GM04504 (cell line): Measurements from ENCODE around the gene PPME1.

Source experiments
- DNase-seq: peaks from one replicate; pipeline ENCODE4 v3.0.0-alpha.2; 2012; ENCODE audit warnings: low read depth

The PPME1 gene

DNA sequence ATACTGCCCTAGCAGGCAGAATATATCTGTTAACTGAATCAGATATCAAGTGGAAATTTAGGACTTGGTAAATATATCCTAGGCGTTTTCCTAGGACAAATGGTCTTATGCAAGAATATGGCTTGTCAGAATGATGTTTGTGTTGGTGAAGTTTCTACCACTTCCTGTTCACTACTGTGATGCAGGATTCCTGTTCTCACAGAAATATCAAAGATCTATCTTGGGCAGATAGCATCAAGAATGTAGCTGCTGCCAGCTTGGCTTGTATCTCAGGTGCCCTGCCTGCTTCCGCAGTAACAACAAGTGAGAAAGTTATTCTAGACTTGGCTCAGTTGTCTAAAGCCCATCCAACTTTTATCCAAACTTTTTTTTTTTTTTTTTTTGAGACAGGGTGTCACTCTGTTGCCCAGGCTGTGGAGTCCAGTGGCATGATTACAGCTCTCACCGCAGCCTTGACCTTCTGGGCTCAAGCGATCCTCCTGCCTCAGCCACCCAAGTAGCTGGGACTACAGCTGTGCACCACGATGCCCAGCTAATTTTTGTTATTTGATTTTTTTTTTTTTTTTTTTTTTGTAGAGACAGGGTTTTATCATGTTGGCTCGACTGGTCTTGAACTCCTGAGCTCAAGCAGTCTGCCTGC is 61.3 kb downstream of the PPME1 start:
- DNase-seq = no peak

DNA sequence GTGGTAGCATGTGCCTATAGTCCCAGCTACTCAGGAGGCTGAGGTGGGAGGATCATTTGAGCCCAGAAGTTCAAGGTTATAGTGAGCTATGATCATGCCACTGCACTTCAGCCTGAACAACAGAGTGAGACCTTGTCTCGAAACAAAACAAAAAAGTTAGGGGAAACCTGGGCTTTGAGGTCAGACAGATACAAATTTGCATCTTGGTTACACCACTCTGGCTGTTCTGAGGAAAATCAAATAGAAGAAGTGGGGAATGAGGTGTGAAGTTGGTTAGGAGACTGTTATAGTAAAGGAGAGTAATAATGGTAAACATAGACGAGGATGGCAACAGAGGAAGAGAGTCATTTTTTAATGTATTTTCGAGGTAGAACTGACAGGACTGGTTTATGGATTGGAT is 62.6 kb downstream of the PPME1 start:
- DNase-seq = no peak

DNA sequence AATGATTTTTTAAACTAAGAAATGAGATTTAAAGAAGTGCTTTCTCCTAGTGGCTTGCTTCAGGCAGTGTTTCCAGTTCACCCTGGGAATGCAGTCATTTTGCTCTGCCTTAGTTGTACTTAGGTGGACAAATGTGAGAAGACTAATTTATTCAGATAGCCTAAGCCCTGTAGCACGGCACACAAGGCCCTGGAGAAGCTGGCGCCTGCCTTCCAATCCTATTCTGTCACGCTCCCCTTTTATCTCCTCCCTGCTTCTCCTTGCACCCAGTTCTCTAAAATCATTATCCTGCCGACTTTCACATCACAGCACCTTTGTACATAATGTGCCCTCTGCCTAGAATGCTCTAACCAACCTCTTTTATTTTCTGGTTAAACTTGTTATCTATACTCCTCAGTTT is 64.0 kb downstream of the PPME1 start:
- DNase-seq = no peak

DNA sequence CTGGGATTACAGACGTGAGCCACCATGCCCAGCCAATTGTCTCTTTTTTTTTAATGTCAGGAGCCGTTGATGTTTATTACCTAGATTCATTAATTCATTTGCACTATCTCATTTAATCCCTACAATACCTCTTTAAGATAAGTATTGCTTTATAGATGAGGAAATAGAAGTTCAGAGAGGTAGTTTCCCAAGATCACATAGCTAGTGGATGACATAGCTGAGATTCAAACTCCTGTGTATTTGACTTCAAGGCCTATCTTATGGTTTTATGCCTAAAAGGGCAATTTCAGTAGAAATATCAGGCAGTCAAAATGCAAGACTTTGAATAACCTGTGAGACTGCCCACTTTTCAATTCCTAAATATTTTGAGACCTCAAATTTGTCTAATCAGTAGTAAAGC is 66.5 kb downstream of the PPME1 start:
- DNase-seq = no peak

DNA sequence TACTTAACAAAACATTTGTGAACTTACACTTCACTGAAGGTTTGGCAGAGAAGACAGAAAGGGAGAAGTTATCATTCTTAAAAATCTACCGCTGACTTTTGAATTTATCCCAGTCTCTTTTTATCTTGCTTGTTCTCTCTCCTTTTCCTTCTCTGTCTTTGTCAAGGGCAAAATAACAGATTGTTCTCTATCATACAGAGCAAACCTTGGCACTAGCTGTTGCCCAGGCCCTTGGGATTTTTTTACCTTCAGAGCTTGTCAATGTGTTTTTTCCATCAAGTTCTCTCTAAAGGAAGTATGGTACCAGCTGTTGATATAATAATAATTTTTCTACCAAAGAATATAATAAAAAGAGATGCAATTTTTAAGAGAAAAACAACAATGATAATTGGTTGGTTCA is 67.2 kb downstream of the PPME1 start:
- DNase-seq = no peak

DNA sequence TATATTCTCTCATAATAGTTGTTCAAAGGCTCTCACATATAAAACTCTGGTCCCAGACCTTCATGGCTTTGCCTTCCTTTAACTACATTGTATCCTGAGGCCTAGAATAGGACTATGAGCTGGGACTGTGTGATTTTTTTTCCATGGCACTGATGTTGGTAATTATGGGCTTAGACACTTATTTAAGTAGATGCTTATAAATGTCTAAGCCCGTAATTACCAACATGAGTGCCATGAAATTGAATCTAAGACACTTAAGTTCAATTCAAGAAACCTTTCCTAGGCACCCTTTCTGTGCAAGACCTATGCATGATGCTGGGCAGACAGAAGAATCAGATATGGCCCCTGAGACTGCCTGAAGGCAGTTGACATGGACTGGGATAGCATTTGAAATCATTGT is 77.4 kb downstream of the PPME1 start:
- no peak for DNase-seq

DNA sequence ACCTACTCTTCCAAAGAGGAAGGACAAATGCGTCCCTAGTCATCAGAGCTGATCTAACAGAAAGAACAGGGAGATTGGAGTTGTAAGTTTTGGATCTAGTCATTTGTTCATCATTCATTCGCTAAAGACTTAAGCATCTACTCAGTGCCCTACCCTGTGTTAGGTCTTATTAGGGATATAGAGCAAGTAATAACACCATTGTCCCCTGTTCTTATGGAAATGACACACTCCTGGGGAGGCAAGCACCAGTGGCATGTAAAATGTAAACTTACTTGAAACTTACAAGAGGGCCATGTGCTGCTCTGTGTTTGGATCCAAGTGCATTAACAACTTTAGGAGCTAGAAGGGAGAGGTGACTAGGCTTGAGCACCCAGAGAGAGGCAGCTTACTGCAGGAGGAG is 78.4 kb downstream of the PPME1 start:
- no peak for DNase-seq

DNA sequence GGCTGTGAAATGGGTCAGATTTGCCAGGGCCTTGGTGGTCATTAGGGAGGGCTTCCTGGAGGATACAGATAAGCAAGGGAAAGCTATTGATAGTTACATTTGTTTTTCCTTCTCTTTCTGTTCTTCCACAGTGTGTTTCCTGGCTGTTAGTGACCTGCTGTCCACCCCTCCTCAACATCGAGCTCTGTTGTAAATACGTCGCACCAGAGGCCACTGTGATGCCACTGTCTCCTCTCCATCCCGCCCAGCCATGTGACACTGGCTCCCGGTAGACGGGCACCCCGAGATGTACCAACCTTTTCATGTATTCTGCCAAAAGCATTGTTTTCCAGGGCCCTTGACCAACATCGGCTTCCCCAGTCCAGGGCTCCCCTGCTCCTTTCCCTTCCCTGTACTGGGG is 82.3 kb downstream of the PPME1 start:
- no peak for DNase-seq

DNA sequence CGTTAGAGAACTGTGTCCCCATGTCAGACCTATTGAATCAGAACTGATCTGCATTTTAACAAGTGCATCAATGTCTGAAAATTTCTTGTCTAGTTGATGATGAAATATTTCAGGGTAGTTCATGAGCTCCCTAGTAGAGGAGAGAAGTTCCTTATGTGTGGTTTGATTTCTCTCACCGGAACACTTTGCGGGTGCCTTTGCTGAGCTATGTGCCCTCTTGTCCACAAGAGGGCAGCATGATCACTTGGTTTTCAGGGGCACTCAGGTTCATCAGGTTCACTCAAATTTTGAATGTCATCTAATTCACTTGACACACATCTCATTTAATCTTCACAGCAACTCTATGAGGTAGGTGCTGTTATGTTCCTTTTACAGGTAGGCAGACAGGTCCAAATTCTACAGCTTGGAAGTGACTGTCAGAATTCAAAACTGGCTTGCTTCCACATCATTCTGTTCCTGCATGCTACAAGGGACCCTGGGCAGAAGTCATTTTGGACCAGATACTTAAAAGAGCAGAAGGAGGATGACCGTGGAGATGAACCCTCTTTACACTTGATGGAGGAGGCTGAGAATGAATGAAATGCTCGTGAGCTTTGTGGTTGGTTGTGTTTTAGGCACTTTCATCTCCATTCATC is 84.8 kb downstream of the PPME1 start:
- peak; percentile 38 for DNase-seq

DNA sequence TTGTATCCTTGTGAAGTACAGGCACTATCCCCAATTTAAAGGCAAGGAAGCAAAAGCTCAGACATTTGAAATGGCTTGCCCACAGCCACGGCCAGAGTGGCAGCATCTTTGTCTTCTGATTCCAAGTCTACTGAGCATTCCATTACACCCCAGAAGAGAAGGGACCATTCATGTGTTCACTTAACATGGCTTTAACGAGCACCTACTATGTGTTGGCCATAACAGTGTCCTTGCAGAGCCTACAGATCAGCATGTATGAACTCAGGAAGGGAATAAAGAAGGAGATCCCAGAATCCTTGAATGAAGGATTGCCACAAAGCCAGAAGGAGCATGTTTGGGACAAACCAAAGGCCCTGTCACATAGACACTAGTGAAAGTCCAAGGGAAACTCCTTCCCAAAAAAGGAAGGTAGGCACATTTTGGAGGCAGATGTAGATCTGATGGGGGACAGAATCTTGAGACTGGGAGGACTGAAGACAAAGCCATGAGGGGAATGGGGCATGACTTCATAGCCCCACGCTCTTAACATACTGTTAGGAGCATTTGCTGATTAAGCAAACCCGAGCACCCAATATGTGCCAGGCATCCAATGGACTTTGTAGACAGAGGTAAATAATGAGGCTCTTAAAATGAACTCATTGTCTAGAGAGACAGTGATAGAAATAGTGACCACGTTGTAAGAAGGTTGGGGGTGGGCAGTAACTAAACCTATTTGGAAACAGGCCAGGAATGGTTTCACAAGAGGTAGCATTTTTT is 85.5 kb downstream of the PPME1 start:
- no peak for DNase-seq

DNA sequence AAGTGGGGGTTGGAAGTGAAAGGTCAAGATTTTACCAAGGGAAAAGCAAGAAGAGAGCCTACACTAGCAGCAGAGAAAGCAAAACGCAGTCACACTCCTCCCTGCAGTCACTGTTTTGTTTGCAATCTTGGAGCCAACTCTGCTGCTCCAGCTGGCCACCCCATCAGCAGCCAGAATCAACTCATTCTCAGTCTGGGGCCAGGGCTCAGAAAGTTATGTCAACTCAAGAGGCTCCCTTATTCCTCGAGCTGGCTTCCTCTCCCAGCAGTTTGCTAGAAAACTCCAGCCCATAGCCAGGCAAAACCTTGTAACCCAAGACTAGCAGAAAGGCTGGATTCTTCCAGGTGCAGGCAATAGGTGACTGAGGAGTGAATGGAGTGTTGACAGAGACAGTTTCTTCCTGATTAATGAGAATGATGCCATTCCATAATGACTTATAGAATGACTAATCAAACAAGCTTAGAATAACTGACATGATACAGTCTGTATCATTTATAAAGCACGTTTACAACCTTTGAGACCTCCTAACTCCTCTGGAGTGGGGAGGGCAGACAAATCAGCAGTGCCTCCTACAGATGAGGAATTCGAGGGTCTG is 87.0 kb downstream of the PPME1 start:
- DNase-seq = peak; percentile 33

DNA sequence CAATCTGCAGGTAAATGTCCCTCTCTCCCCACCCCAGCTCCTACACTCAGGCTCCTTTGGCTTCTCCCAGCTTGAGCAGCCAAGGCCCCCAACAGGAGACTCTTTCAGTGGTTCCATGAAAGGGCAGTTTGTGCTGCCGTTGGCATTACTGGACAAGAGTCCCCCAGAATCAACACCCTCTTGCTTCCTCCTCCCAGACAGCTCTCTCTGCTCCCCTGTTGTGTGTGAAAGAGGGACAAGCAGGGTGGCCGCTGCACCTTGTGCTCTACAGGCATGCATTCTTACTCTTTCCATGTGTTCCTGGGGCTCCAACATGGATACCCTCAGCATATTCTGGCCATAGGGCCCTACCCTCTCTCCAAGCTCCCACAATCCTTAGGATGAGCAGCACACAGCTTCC is 91.6 kb downstream of the PPME1 start:
- DNase-seq = no peak

DNA sequence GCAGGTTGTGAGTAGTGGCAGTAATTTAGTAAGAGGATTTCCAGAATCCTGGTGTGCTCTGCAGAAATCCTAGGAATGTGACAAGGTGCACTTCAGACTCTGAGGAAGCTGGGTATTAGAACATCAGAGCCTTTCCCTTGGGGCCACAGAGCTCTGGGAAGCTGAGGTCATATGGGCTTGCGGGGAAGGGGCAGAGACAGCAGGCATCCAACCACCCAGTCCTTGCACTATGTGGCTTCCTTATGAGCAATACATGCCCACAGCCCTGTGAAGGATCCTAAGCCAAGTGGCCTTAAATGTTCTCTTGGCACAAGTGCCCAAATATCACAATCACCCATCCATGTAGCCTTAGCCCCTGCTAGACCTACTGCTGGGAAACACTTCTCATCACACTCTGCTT is 94.2 kb downstream of the PPME1 start:
- DNase-seq = no peak

DNA sequence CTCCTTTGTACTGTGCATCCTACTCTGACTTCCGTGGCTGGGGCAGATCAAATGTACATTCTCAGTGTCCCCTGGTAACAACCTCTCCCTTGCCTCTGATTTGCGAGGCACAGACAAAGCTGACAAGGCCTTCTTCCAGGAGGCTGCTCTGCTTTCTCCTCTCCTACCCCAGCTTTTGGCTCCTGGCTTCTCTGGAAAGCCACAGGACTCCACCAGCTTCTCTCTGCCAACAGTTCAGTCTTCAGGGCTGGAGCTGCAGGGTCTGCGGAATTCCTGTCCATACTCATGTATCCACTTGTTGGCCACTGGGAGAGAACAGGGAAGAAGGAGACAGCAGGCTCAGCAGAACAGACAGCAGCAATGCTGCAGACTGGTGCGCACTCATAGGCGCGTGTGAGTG is 95.9 kb downstream of the PPME1 start:
- no peak for DNase-seq

DNA sequence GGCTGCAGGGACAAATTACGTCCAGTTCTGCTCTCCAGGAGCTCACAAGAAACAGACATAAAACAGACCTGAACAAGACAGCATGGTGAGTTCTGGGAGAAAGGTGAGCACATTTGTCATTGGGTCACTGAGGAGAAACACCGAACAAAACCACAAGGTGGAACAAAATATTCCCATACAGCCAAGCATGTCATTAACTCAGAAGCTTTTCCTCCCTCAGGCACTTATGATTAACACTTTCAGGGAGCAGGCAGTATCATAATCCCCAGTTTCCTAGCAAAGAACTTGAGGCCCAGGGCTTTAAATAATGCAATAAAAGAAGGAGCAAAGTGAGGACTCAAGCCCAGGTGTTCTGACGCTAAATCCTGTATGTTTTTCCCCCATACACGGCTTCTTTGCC is 97.4 kb downstream of the PPME1 start:
- DNase-seq = no peak

DNA sequence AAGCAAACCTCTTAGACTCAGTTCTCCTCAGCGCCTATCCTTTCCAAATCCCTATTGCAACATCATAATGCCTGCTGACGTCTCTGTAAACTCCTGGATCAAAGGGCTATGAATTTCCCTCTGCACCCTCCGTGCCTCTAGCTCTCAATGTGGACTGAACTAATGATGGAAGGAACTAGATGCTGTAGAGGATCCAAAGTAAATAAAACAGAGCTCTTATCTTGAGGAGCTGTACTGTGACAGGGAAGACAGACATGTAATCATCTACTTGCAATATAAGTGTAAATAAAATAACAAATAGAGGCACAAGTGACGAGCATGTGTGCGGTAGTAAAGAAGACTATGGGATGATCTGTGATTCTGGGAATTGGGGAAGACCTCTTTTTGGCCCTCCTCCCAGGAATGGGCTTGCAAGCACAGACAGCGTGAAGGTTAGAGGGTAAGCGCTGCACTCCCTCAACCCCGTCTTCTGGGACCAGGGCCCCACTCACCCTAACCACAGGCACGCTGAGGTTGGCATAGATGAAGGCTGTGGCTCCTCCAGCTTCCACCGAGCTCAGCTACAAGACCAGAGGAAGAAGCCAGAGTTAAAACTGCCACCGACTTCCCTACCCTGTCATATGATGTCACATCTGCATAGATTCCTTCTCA is 98.2 kb downstream of the PPME1 start:
- no peak for DNase-seq

DNA sequence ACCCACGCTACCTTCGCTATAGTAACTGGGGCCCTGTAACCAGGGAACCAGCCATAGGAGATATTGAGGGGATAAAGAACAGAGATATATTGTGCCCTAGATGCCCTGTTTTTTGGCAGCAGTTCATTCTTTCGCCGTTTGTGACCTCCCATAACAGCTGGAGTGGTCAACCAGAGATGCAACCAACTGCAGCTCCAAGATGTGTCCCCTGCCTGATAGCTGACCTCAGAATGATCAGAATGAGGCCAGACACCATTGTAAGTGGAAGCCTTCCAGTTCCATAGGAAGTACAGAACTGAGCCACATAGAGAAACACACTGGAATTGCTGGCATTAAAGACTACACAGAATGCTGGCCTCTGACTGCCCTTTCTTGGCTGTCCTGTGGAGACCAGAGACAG is 101.2 kb downstream of the PPME1 start:
- DNase-seq = no peak

DNA sequence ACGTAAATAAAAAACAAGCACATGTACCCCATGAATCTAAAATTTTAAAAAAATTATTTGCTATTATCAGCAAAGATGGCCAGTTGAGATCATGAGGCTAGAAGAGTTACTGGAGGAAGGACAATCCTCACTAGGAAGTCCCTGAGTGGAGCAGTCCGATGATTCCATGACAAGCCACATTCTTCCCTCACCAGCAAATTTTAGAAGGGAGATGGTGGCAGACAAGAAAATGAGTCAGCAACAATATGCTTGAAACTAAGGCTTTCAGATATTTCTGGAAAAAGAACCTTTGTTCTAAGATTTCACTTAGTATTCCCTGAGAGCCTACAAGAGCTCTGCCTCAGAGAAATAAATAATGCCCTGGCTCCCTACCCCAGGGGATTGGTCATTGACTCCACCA is 105.5 kb downstream of the PPME1 start:
- DNase-seq = peak; percentile 36

DNA sequence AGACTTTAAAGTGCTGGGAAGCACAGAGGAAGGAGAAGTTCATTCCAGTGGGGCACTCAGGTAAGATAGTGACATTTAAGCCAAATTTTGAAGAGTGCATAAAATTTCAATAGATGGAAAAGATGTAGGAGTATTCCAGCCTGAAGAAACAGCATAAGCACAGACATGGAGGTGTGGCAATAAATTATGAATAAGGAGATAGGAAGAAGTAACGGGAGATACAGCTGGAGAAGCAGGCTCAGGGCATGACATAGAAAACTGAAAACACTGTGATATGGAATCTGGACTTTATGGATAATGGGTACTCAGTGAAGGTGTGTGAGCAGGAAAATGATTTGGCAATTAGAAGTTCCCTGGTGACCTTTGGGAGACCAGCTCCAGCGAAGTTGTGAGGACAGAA is 107.0 kb downstream of the PPME1 start:
- DNase-seq = no peak

DNA sequence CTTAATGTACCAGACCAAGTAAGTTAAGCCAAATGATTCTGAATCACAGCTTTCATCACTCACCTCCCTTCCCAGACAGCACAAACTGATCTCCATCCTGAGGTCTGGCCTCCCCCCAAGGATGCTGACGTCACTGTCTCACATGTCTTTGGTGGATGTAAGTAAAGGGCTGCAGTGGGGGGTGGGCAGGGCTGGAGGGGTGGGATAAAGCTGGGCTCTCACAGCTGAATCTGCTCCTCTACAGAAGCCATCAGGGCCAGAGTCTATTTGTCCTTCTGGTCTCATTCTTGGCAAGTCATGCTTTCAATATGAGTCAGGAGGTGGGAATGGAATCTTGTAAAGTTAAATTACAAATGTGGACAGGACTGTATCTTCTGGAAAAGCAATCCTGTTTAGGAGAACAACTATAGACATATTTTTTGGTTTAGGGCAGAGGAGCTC is 107.7 kb downstream of the PPME1 start:
- peak; percentile 95 for DNase-seq

DNA sequence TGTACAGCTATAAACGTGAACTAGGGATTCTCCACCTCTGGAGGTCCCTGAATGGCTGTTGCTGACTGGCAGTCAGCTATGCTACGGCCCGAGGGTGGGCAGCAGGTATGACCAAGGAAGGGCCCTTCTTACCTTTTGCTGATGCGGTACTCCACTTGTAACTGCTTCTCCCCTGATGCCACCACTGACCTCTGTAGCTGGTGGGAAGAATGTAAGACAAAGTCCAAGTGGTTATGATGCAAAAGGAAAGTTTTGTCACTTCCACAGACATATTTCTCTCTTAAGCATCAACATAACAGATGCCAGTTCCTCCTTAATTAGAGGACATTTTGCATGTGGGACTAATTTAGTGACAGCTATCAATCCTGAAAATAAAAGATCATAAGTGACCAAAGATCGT is 108.2 kb downstream of the PPME1 start:
- peak; percentile 14 for DNase-seq

DNA sequence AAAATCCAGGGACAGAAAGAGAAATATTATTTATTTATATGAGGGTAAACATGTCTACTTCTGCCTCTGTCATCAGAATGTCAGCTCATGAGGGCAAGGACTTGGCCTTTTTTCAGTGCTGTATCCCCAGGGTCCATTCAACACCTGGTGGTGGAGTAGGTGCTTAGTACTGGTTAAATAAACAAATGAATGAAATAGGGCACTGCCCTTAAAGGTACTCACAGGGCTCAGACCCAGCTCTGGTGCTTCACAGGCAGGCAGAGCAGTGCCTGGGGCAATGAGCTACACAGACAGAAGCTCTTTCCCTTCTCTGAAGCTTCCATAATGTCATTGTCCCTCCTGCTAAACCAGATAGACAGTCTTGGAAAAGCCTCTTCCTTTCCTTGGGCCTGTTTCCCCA is 109.4 kb downstream of the PPME1 start:
- DNase-seq = no peak

DNA sequence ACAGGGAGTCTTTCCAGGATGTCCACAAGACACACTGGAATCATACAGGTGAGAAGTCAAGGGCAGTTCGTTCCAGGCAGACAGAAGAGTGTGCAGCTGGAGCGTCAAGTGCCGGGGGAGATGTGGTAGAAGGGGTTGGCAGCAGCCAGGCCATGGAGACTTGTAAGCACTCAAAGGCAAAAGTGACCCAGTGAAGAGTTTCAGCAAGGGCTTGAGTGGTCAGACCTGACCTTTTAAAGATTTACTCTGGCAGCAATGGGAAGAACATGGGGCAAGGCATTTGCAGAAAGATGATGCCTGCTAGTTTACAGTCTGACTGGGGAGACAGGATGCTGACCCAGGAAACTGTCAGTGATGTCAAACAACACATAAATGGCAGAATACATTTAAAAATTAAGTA is 111.3 kb downstream of the PPME1 start:
- DNase-seq = no peak
